ENCODE measurements around the gene ADARB1. TPM values are rescaled to one million over a fixed set of nuclear protein-coding genes. Genes with fewer than 3 reads are reported as not detected.

ADARB1 gene
- polyA plus RNA-seq, 1 donor (not counting 4 experiments of a cell fraction or from before 2014, with no cell fraction given): 13.0 TPM

GRCh38 chr21:45237401-45237800, 163.0 kb downstream of the ADARB1 start:
- H3K9me1 ChIP-seq (ENCODE audit: control insufficient read depth, extremely low read depth, insufficient read depth, low read length): no peaks in the 10 kb centered on the region
- no peak overlapping the region for H3K4me3 ChIP-seq (ENCODE audit: control insufficient read depth in 2 of 3, extremely low read depth in 1 of 3, insufficient read depth in 2 of 3, low read depth in 1 of 3, low read length in 3 of 3)
- H3K27me3 ChIP-seq (ENCODE audit: control insufficient read depth, extremely low read depth, insufficient read depth, low read length): peaks cover 33% of the 10 kb centered on the region
- no peak overlapping the region for H3K9ac ChIP-seq (ENCODE audit: control insufficient read depth, extremely low read depth, insufficient read depth, low read length)
- no peaks in the 10 kb centered on the region for H3K79me2 ChIP-seq (ENCODE audit: control insufficient read depth, insufficient read depth, low read length)
- no peak for DNase-seq (ENCODE audit: low read depth, low spot score)
- H3K9me3 ChIP-seq (ENCODE audit: control insufficient read depth, low read depth, low read length): no peaks in the 10 kb centered on the region
- H2AFZ ChIP-seq (ENCODE audit: control insufficient read depth, low read length): no peak overlapping the region
- TF ChIP-seq EZH2 (IDR thresholded peaks at IDR 0.05; ENCODE audit: low read length): no peak
- no peak for TF ChIP-seq CTCF (optimal IDR thresholded peaks at IDR 0.05 in 1 of 3, IDR thresholded peaks at IDR 0.05 in 1 of 3, conservative IDR thresholded peaks at IDR 0.05 in 1 of 3; ENCODE audit: extremely low read depth in 1 of 3, insufficient read depth in 2 of 3, low read length in 3 of 3)
- H3K4me1 ChIP-seq (ENCODE audit: control insufficient read depth, extremely low read depth, insufficient read depth, low read length): no peaks in the 10 kb centered on the region
- H3K36me3 ChIP-seq (ENCODE audit: control insufficient read depth in 2 of 2, extremely low read depth in 1 of 2, insufficient read depth in 2 of 2, low read length in 2 of 2): no peaks in the 10 kb centered on the region
- FAIRE-seq: no peak
- no peaks in the 10 kb centered on the region for H4K20me1 ChIP-seq (ENCODE audit: control insufficient read depth, extremely low read depth, insufficient read depth, low read length)
- dilution Hi-C loops (cut with MboI; ENCODE audit: extremely low pct_ligation_motif_present, low sequenced_read_pairs): no loop called here
- no peak overlapping the region for H3K27ac ChIP-seq (ENCODE audit: control insufficient read depth, insufficient read depth, low read length)
- H3K4me2 ChIP-seq (ENCODE audit: control insufficient read depth, extremely low read depth, insufficient read depth, low read depth, low read length): no peak overlapping the region

GRCh38 chr21:45241357-45241756, 167.0 kb downstream of the ADARB1 start:
- dilution Hi-C loops (cut with MboI; ENCODE audit: extremely low pct_ligation_motif_present, low sequenced_read_pairs): no loop called here
- Histone ChIP-seq H3K79me2 (ENCODE audit: control insufficient read depth, insufficient read depth, low read length) (no peaks in the 10 kb centered on the region), H2AFZ (ENCODE audit: control insufficient read depth, low read length) (no peak overlapping the region), H3K9me1 (ENCODE audit: control insufficient read depth, extremely low read depth, insufficient read depth, low read length) (no peaks in the 10 kb centered on the region), H3K27ac (ENCODE audit: control insufficient read depth, insufficient read depth, low read length) (no peak overlapping the region), H3K4me1 (ENCODE audit: control insufficient read depth, extremely low read depth, insufficient read depth, low read length) (no peaks in the 10 kb centered on the region), H3K4me2 (ENCODE audit: control insufficient read depth, extremely low read depth, insufficient read depth, low read depth, low read length) (no peak overlapping the region), H3K9ac (ENCODE audit: control insufficient read depth, extremely low read depth, insufficient read depth, low read length) (no peak overlapping the region), H3K27me3 (ENCODE audit: control insufficient read depth, extremely low read depth, insufficient read depth, low read length) (peaks cover 14% of the 10 kb centered on the region), H3K36me3 (ENCODE audit: control insufficient read depth in 2 of 2, extremely low read depth in 1 of 2, insufficient read depth in 2 of 2, low read length in 2 of 2) (no peaks in the 10 kb centered on the region), H3K4me3 (ENCODE audit: control insufficient read depth in 2 of 3, extremely low read depth in 1 of 3, insufficient read depth in 2 of 3, low read depth in 1 of 3, low read length in 3 of 3) (no peak overlapping the region), H3K9me3 (ENCODE audit: control insufficient read depth, low read depth, low read length) (peaks cover 3% of the 10 kb centered on the region), H4K20me1 (ENCODE audit: control insufficient read depth, extremely low read depth, insufficient read depth, low read length) (no peaks in the 10 kb centered on the region)
- DNase-seq (ENCODE audit: low read depth, low spot score) (no peak), FAIRE-seq (no peak)
- TF ChIP-seq EZH2 (IDR thresholded peaks at IDR 0.05; ENCODE audit: low read length): no peak
- no peak for TF ChIP-seq CTCF (optimal IDR thresholded peaks at IDR 0.05 in 1 of 3, IDR thresholded peaks at IDR 0.05 in 1 of 3, conservative IDR thresholded peaks at IDR 0.05 in 1 of 3; ENCODE audit: extremely low read depth in 1 of 3, insufficient read depth in 2 of 3, low read length in 3 of 3)
